Spinal cord (tissue), 10 donors: ENCODE results near the gene ARF1. TPM values are rescaled to one million over a fixed set of nuclear protein-coding genes. Genes with fewer than 3 reads are reported as not detected.

Experiments used
- DNase-seq, 6 donors: peaks; one replicate each; pipeline versions ENCODE4 v3.0.0 to v3.0.0-alpha.2; 2013 to 2015; ENCODE audit warnings: low spot score in 6 of 6, low read depth in 4 of 6
- H3K27ac ChIP-seq: one replicate; pipeline ENCODE4 v1.5.1; 2013; ENCODE audit warnings: low read depth, low read length, control low read depth
- H3K27me3 ChIP-seq: one replicate; pipeline ENCODE4 v1.6.1; 2013; ENCODE audit warnings: low read length; ENCODE audit not compliant: control insufficient read depth, insufficient read depth
- H3K36me3 ChIP-seq: one replicate; pipeline ENCODE4 v1.6.1; 2013; ENCODE audit warnings: low read length; ENCODE audit not compliant: control insufficient read depth, insufficient read depth
- H3K4me1 ChIP-seq: one replicate; pipeline ENCODE4 v1.6.1; 2013; ENCODE audit warnings: low read length; ENCODE audit not compliant: control insufficient read depth, insufficient read depth
- H3K4me3 ChIP-seq: one replicate; pipeline ENCODE4 v1.5.1; 2013; ENCODE audit warnings: low read depth, low read length, control low read depth
- H3K9me3 ChIP-seq: one replicate; pipeline ENCODE4 v1.6.1; 2013; ENCODE audit warnings: low read length; ENCODE audit not compliant: control insufficient read depth, insufficient read depth
- WGBS: methylation state at CpG from one replicate; pipeline ENCODE4 v1.1.5; 2013; ENCODE audit warnings: missing lambda C conversion rate; ENCODE audit not compliant: insufficient coverage; 5-methylcytosine and 5-hydroxymethylcytosine counted together
- polyA plus RNA-seq, 2 donors: library from polyadenylated mRNA; unstranded; fragments of 120-200 nt; gene quantifications; one replicate each; pipeline ENCODE4 v1.2.1, GENCODE V29; 2013; ENCODE audit not compliant: insufficient read length in 2 of 2
- total RNA-seq, 2 donors: library from RNA; depleted of rRNA in 1 of 2; stranded (reverse); fragments of 120-200 nt in 1 of 2; fragments of >200 nt in 1 of 2; gene quantifications; one replicate each; pipeline versions ENCODE4 v1.2.3 to v1.2.4, GENCODE V29; 2013 to 2014
- donor health status: healthy.

Gene ARF1
- total and polyA plus RNA-seq, 4 donors, result 119 to 377 (median 244) TPM

DNA sequence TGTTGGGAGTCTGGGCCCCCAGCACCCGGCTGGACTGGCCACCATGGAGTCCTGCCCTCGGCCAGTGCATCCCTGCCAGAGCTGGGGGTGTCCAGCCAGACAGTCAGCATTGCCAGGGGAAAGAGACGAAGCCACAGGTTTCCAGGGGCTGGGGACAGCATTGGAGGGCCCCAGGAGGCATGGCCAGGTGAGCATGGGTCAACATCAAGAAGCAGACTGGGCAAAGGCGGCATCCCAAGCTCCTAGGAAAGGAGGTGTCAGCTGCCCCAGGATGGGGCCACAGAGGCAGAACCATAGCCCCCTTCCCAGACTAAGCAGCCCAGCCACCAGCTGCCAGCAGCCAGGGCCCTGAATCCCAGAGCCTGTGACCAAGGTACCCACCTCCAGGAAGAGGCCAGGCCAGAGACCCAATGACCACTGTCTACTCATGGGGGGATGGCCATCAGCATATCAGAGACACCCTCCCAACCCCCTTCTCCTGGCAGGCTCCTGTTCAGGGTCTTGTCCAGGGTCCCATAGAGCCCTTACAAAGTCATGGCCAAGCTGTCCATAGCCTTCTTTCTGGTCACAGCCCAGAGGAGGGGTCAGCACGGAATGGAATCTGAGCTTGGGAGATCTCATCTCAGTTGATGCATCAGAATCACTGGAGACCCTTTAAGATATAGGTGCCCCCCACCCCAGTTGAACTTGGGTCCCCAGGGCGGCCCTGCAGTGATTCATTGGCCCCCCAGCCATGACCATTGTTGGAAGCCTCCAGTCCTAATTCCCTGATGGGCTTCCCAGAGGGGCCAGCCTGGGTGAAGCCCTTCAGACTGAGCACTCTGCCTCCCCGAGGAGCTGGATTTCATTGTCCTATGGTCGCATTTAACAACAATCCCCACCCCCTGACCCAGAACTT is 43.3 kb upstream of the ARF1 start:
- Histone ChIP-seq H3K4me1 (peaks cover 13% of the 10 kb centered on the region), H3K36me3 (no peaks in the 10 kb centered on the region), H3K27me3 (peaks cover 22% of the 10 kb centered on the region), H3K27ac (no peak overlapping the region), H3K4me3 (no peak overlapping the region), H3K9me3 (no peaks in the 10 kb centered on the region)
- WGBS, result 80% methylated on average over 8 of the region's 8 CpGs
- no peak for DNase-seq

DNA sequence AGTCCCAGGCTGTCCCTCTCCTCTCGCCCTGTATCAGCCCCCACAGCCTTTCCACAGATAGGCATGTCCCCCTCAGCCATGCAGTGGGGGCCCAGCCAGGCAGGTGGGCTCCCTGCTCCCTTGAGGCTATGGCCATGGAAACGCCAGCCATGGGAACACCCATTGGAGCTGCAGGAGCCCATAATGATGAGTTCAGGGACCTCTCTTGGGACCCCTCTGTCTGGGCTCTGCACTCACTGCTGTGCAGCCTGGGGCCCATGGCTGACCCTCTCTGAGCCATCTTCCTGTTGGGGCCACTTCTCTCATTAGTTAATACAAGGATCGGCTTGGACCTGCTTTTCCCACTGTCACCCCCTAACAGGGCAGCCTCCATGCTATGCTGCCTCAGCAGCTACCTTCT is 42.5 kb upstream of the ARF1 start:
- Histone ChIP-seq H3K36me3 (no peaks in the 10 kb centered on the region), H3K4me3 (no peak overlapping the region), H3K27ac (no peak overlapping the region), H3K4me1 (peaks cover 13% of the 10 kb centered on the region), H3K27me3 (peaks cover 22% of the 10 kb centered on the region), H3K9me3 (no peaks in the 10 kb centered on the region)
- no peak for DNase-seq
- 89% methylated on average over 3 of the region's 3 CpGs for WGBS

DNA sequence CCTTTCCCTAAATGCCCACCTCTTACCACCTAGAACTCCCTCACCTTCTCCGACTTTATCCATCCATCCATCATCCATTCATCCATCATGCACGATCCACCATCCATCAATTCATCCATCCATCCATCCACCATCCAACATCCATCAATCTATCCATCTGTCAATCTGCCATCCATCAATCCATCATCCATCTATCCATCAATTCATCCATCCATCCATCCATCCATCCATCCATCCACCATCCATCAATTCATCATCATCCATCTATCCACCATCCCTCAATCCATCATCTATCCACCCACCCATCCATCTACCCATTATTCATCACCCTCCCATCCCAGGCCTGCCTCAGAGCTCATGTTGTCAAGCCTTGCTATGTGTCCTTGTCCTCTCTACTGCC is 41.2 kb upstream of the ARF1 start:
- Histone ChIP-seq H3K4me3 (no peak overlapping the region), H3K27ac (no peak overlapping the region), H3K4me1 (peaks cover 13% of the 10 kb centered on the region), H3K9me3 (no peaks in the 10 kb centered on the region), H3K27me3 (peaks cover 22% of the 10 kb centered on the region), H3K36me3 (no peaks in the 10 kb centered on the region)
- 95% methylated on average over 2 of the region's 2 CpGs for WGBS
- DNase-seq, result no peak

DNA sequence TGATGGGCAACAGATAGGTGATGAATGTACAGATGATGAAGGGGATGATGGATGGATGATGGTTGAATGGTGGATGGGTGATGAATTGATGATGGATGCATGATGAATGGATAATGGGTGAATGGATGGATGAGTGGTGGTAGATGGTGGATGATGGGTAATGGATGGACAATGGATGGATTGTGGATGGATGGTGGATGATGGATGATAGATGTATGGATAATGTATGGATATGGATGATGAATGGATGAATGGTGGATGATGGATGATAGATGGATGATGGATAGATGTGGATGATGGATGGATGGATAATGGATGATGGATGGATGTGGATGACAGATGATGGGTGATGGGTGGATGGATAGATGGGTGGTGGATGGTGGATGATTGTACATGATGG is 40.0 kb upstream of the ARF1 start:
- DNase-seq, result no peak
- Histone ChIP-seq H3K4me1 (peaks cover 7% of the 10 kb centered on the region), H3K27me3 (peaks cover 13% of the 10 kb centered on the region), H3K27ac (no peak overlapping the region), H3K4me3 (no peak overlapping the region), H3K9me3 (no peaks in the 10 kb centered on the region), H3K36me3 (no peaks in the 10 kb centered on the region)

DNA sequence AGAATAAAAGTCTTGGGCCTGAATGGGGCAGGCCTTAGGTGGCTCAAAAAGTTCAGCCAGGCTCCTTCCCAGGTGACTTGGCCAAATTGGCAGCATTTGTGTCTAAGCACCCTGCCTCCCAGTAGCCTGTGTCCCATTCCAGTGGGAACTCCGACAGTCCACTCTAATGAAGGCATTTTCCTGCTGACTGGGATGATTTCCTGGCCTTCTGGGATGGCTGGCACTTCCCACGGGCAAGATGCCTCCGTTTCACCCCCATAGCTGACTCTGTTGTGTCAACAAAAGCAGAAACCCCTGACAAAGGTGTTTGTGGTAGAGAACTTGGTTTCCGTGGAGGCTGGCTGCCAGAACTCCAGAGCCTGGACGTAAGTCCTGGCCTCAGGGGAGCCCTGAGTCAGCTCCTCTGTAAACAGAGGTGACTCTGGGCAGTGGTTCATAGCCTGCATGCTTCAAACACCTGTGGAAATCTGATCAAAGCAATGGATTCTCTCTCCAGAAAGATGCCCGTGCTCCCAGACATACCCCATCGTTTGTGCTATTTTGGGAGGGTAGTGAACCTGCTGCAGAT is 39.1 kb upstream of the ARF1 start:
- no peaks in the 10 kb centered on the region for H3K9me3 ChIP-seq
- peaks cover 2% of the 10 kb centered on the region for H3K4me1 ChIP-seq
- no peak overlapping the region for H3K27ac ChIP-seq
- DNase-seq, result no peak
- H3K27me3 ChIP-seq, result peaks cover 7% of the 10 kb centered on the region
- no peaks in the 10 kb centered on the region for H3K36me3 ChIP-seq
- WGBS, result 62% methylated on average over 5 of the region's 7 CpGs
- H3K4me3 ChIP-seq, result no peak overlapping the region

DNA sequence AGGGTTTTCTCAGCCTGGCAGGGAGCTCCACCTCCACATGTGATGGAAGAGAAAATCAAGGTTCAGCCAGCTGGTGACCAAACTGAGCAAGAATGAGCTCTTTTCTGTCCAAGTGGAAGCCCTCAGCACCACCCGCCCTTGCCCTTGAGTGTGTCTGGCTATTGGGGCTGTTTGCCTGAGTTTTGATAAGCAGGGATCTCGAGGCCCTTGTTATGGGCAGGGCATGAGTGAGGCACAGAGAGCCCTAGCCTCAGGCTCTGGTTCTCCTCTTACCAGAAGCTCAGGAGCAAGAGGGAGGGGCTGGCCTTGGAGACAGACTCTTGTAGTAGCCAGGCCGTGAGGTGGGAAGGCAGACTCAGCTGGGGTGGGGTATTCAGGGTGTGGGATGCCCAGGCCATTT is 37.5 kb upstream of the ARF1 start:
- H3K4me1 ChIP-seq, result no peaks in the 10 kb centered on the region
- no peaks in the 10 kb centered on the region for H3K36me3 ChIP-seq
- H3K27ac ChIP-seq, result no peak overlapping the region
- no peak overlapping the region for H3K4me3 ChIP-seq
- no peaks in the 10 kb centered on the region for H3K9me3 ChIP-seq
- no peaks in the 10 kb centered on the region for H3K27me3 ChIP-seq
- 65% methylated on average over 2 of the region's 3 CpGs for WGBS
- DNase-seq, result no peak

DNA sequence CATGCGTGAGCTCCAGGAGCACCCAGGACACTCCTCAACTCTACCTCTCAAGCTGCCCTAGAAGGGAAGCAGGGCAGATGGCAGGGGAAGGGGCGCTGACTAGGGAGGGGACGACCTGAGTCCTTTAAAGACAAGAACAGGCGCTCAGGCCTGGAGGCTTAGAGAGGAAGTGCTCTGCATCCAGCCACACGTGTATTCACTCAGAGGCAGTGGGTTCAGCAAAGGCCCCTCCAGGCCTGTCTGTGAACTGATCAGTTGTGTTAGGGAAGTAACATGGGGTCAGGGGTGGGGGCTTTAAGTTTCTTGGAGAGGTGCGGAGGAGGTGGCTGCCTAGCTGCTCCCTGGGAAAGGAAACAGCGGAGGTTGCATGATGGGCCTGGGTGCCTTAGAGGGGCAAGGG is 37.1 kb upstream of the ARF1 start:
- WGBS, result 97% methylated on average over 4 of the region's 7 CpGs
- no peak overlapping the region for H3K27ac ChIP-seq
- H3K9me3 ChIP-seq, result no peaks in the 10 kb centered on the region
- H3K4me3 ChIP-seq, result no peak overlapping the region
- H3K27me3 ChIP-seq, result no peaks in the 10 kb centered on the region
- no peaks in the 10 kb centered on the region for H3K4me1 ChIP-seq
- H3K36me3 ChIP-seq, result no peaks in the 10 kb centered on the region
- DNase-seq, result no peak

DNA sequence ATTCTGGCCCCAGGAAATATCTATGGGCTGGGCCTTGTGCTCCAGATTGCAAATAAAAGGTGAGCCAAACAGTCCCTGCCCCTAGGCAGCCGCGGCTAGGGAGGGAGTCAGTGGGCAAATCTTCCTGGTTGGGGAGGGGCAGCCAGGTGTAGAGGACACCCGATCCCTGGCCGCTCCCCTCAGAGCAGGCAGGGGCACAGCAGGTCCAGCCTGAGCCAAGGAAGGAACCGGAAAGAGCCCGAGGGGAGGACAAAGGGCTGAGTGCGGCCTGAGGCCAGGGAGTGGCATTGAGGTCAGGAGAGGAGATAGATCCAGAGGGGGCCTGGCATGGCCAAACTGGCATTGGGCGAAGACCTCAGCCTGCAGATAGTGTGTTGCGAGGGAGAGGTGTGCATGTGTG is 36.6 kb upstream of the ARF1 start:
- Histone ChIP-seq H3K36me3 (no peaks in the 10 kb centered on the region), H3K4me1 (no peaks in the 10 kb centered on the region), H3K4me3 (no peak overlapping the region), H3K27me3 (no peaks in the 10 kb centered on the region), H3K27ac (no peak overlapping the region), H3K9me3 (no peaks in the 10 kb centered on the region)
- 81% methylated on average over 9 of the region's 9 CpGs for WGBS
- no peak for DNase-seq

DNA sequence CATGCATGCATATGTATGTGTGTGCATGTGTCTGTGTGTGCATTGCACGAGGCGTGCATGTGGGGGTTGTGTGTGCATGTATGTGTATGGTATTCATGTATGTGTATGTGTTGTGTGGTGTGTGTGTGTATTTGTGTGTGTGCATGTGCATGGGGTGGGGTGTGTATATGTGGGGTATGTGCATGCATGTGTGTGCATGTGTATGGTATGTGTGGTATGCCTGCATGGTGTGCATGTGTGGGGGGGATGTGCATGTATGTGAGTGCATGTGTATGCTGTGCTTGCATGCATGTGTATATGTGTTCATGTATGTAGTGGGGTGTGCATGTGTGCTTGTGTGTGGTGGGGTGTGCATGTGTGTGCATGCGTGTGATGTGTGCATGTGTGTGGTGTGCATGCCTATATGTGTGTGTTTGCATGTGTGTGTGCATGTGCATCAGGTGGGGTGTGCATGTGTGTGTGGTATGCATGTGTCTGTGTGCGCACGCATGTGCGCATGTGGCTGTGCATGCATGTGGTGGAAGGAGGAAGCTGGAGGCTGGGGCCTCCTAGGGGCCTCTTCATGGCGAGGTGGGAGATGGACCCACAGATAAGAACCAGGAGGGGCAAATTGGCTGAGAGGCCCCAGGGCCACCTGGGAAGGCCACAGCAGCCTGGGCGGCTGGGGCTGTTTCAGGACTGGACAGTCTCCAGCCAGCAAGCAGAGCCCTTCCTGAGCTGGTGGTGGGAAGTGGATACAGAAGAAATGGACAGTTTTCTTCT is 35.9 kb upstream of the ARF1 start:
- 97% methylated on average over 8 of the region's 8 CpGs for WGBS
- H3K27me3 ChIP-seq, result no peaks in the 10 kb centered on the region
- H3K27ac ChIP-seq, result no peak overlapping the region
- no peak overlapping the region for H3K4me3 ChIP-seq
- DNase-seq, result no peak
- H3K4me1 ChIP-seq, result no peaks in the 10 kb centered on the region
- no peaks in the 10 kb centered on the region for H3K36me3 ChIP-seq
- H3K9me3 ChIP-seq, result no peaks in the 10 kb centered on the region

DNA sequence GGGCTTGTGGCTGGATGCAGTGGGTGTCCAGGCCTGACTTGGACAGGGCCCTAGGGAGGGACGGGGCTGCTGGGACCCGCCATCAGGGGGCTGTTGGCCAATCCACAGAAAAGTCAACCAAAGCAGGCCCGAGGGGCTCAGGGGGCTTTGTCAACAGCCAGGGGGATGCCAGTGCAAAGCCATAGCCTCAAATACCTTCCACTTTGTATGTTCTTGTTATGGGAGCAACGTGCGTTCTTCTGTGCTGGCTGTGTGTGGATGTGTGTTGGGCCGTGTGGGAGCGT is 35.4 kb upstream of the ARF1 start:
- no peak for DNase-seq
- no peaks in the 10 kb centered on the region for H3K9me3 ChIP-seq
- H3K4me3 ChIP-seq, result no peak overlapping the region
- no peaks in the 10 kb centered on the region for H3K4me1 ChIP-seq
- H3K36me3 ChIP-seq, result no peaks in the 10 kb centered on the region
- WGBS, result 79% methylated on average over 4 of the region's 7 CpGs
- H3K27me3 ChIP-seq, result no peaks in the 10 kb centered on the region
- H3K27ac ChIP-seq, result no peak overlapping the region
